CD4-positive, alpha-beta memory T cell (primary cell): Measurements from ENCODE around the gene RBM23. TPM values are rescaled to one million over a fixed set of nuclear protein-coding genes. Genes with fewer than 3 reads are reported as not detected.
A peak's percentile ranks its signal among the peaks of the same experiment; 100 is the strongest.
"Not testable (repeated sequence)": the region's sequence is repeated elsewhere in the genome, so short reads cannot be mapped to it uniquely, and the experiment has no call there.

Source experiments
- CTCF ChIA-PET: fragments of 350-600 bp; sonication (Branson Sonifier 250); formaldehyde crosslinking; loops from one replicate; lab custom pipeline; 2021; ENCODE audit warnings: inconsistent platforms; ENCODE audit not compliant: partially characterized antibody; lab: Charles Lee
- POLR2A ChIA-PET: fragments of 350-600 bp; sonication (Branson Sonifier 250); formaldehyde crosslinking; loops from one replicate; lab custom pipeline; 2021; ENCODE audit not compliant: partially characterized antibody; lab: Charles Lee
- DNase-seq, 5 donors: peaks; one replicate each; pipeline versions ENCODE4 v3.0.0 to v3.0.0-alpha.2; 2020 to 2022; ENCODE audit warnings: mixed read lengths in 1 of 5
- H3K27ac ChIP-seq: one replicate; pipeline ENCODE4 v1.7.0; 2013; ENCODE audit warnings: low read depth, low read length
- H3K27me3 ChIP-seq: 2 replicates; pipeline ENCODE4 v1.7.0; 2013; ENCODE audit warnings: mild to moderate bottlenecking, low read length, moderate library complexity; ENCODE audit not compliant: insufficient read depth
- H3K36me3 ChIP-seq: 2 replicates; pipeline ENCODE4 v1.7.0; 2013; ENCODE audit warnings: mild to moderate bottlenecking, low read length, moderate library complexity; ENCODE audit not compliant: insufficient read depth
- H3K4me1 ChIP-seq: 2 replicates; pipeline ENCODE4 v1.7.0; 2013; ENCODE audit warnings: mild to moderate bottlenecking, low read length, moderate library complexity; ENCODE audit not compliant: insufficient read depth
- H3K4me3 ChIP-seq, 2 donors: one replicate each; pipeline ENCODE4 v1.7.0; 2013; ENCODE audit warnings: low read length in 2 of 2, mild to moderate bottlenecking in 1 of 2
- H3K9me3 ChIP-seq, 2 donors: one replicate each; pipeline ENCODE4 v1.7.0; 2013; ENCODE audit warnings: low read length in 2 of 2, control low read depth in 1 of 2; ENCODE audit not compliant: control insufficient read depth in 1 of 2
- H3K27ac Mint-ChIP-seq, 7 donors: one replicate each; pipeline ENCODE4 v1.8.0; 2020 to 2021; ENCODE audit warnings: mixed read lengths in 7 of 7, mild to moderate bottlenecking in 6 of 7, inconsistent platforms in 3 of 7, moderate library complexity in 3 of 7
- H3K27me3 Mint-ChIP-seq, 2 donors: one replicate each; pipeline ENCODE4 v1.8.0; 2020 to 2021; ENCODE audit warnings: mixed read lengths in 2 of 2
- H3K36me3 Mint-ChIP-seq, 2 donors: one replicate each; pipeline ENCODE4 v1.8.0; 2020 to 2021; ENCODE audit warnings: mixed read lengths in 2 of 2, inconsistent platforms in 1 of 2, mild to moderate bottlenecking in 1 of 2
- H3K4me1 Mint-ChIP-seq, 4 donors: one replicate each; pipeline ENCODE4 v1.8.0; 2020 to 2021; ENCODE audit warnings: mixed read lengths in 4 of 4, mild to moderate bottlenecking in 1 of 4
- H3K4me3 Mint-ChIP-seq, 8 donors: one replicate each; pipeline ENCODE4 v1.8.0; 2020 to 2021; ENCODE audit warnings: mixed read lengths in 8 of 8, mild to moderate bottlenecking in 7 of 8, moderate library complexity in 6 of 8, inconsistent platforms in 3 of 8
- H3K9me3 Mint-ChIP-seq, 8 donors: one replicate each; pipeline ENCODE4 v1.8.0; 2020 to 2021; ENCODE audit warnings: mixed read lengths in 8 of 8, mild to moderate bottlenecking in 5 of 8, inconsistent platforms in 3 of 8, moderate library complexity in 1 of 8
- intact Hi-C: fragments of 100-400 bp; cut with micrococcal nuclease; formaldehyde crosslinking; loops from one replicate; pipeline ENCODE4 v1.15.1; 2023
- polyA plus RNA-seq, 2 donors: library from polyadenylated mRNA; unstranded; fragments of 300-500 nt; fragmentation: Illumina TruSeq; gene quantifications; one replicate each; pipeline ENCODE4 v1.2.3, GENCODE V29; 2021
- total RNA-seq, 2 experiments: library from RNA; stranded (reverse); gene quantifications; one replicate each; pipeline ENCODE4 v1.2.3, GENCODE V29; 2021

Gene RBM23
- total and polyA plus RNA-seq, 4 experiments from 2014 or later: 57.1 to 123 (median 88.6) TPM

DNA sequence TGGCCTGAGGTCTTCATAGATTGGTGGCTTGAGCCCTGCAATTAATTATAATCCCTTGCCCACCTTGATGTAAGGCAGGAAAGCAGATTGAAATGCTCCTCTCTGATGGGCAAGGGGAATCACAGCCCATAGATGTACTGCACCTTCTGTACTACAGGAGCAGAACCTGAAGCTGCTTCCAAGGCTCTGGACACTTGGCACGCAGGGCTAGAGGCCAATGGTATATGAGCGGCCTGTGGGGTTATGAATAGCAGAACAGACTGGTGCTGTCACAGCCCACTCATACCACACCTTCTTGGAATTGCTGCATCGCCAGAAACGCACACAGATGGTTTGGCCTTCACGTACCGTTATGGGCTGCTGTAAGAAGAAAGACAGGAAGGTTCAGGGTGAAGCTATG lies 1.7 kb upstream of the RBM23 start:
- Histone ChIP-seq H3K4me1 (peaks cover 33% of the 10 kb centered on the region), H3K4me3 (no peak overlapping the region), H3K27me3 (no peaks in the 10 kb centered on the region), H3K36me3 (peaks cover 28% of the 10 kb centered on the region), H3K9me3 (no peaks in the 10 kb centered on the region), H3K27ac (peak overlapping the region; percentile 98)
- POLR2A ChIA-PET: interaction anchor here (2.9 to 4.9 kb wide), 3 partner anchors 9 to 154 kb away, joined by 15 to 120 read pairs (median 36); partner anchors contain the start of genes LRP10, OXA1L and PRMT5
- Mint-ChIP-seq H3K9me3 (peaks cover 0 to 9% (median 0%) of the 10 kb centered on the region in 8 donors), H3K4me3 (no peak overlapping the region), H3K27ac (peak overlapping the region in 6 of 7 donors; percentile 15 to 100 (median 100)), H3K36me3 (peaks cover 25 to 68% of the 10 kb centered on the region in 2 donors), H3K4me1 (peaks cover 12 to 43% (median 25%) of the 10 kb centered on the region in 4 donors), H3K27me3 (peaks cover 0 to 4% of the 10 kb centered on the region in 2 donors)
- no peak for DNase-seq
- CTCF ChIA-PET: interaction anchor here (1.4 to 6.6 kb wide), 6 partner anchors 9 to 66 kb away, joined by 4 to 72 read pairs (median 10); partner anchors contain the start of genes HAUS4, LRP10 and PRMT5
- intact Hi-C loops: no loop called here

DNA sequence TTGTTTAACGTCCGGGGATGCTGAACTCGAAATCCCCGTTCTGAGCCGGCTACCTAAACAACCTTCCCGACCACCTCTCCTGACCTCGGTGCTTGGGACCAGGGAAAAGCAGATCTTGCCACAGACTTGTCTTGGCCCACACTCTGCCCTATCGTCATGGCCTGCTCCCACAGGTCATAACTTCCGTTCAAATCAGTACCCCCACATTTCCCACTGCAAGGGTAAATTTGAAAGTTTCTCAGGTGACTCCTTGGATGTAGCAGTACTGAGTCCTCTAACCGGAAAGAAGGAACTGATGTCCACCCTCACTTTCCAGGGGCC lies 612 bp upstream of the RBM23 start:
- ChIA-PET POLR2A (interaction anchor here (0.6 to 5.4 kb wide), 23 partner anchors 9 to 1409 kb away, joined by 3 to 120 read pairs (median 5); partner anchors contain the start of genes DAD1, HAUS4, LRP10 and METTL3), CTCF (interaction anchor here (0.6 to 6.6 kb wide), 12 partner anchors 10 to 363 kb away, joined by 3 to 72 read pairs (median 8); partner anchors contain the start of genes HAUS4, LRP10 and PRMT5)
- Histone ChIP-seq H3K4me3 (peak overlapping the region; percentile 60 to 67), H3K9me3 (no peaks in the 10 kb centered on the region), H3K27ac (peak overlapping the region; percentile 98), H3K4me1 (peaks cover 38% of the 10 kb centered on the region), H3K36me3 (peaks cover 25% of the 10 kb centered on the region), H3K27me3 (no peaks in the 10 kb centered on the region)
- Mint-ChIP-seq H3K27ac (peak overlapping the region; percentile 99 to 100 (median 100)), H3K4me1 (peaks cover 13 to 52% (median 31%) of the 10 kb centered on the region in 4 donors), H3K27me3 (peaks cover 0 to 4% of the 10 kb centered on the region in 2 donors), H3K4me3 (peak overlapping the region; percentile 94 to 99 (median 96)), H3K36me3 (peaks cover 21 to 69% of the 10 kb centered on the region in 2 donors), H3K9me3 (peaks cover 0 to 9% (median 0%) of the 10 kb centered on the region in 8 donors)
- DNase-seq: no peak
- intact Hi-C loops: loop anchor here (1.0 to 5.0 kb wide), 8 partner anchors 10 to 402 kb away; partner anchors contain the start of genes ACIN1, C14orf119, DAD1 and LRP10

DNA sequence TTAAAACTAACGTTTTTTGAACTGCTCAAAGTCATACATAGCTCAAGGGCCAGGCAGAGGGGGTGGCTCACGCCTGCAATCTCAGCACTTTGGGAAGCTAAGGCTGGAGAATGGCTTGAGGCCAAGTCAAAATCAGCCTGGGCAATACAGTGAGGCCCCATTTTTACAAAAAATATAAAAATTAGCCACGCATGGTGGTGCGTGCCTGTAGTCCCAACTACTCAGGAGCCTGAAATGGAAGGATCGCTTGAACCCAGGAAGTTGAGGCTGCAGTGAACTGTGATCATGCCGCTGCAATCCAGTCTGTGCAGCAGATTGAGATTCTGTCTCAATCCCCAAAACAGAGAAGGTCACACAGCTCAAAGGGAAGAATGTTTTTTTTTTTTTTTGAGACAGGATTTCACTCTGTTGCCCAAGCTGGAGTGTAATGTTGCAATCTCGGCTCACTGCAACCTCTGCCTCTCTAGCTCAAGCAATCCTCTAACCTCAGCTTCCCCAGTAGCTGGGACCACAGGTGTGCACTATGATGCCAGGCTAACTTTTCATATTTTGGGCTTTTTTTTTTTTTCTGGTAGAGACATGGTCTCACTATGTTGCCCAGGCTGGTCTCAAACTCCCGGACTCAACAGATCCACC lies 2.9 kb downstream of the RBM23 start:
- ChIA-PET POLR2A (interaction anchor here (0.6 to 5.4 kb wide), 7 partner anchors 9 to 326 kb away, joined by 3 to 52 read pairs (median 5); partner anchors contain the start of genes LRP10 and REM2), CTCF (interaction anchor here (1.0 to 6.6 kb wide), 10 partner anchors 8 to 153 kb away, joined by 3 to 72 read pairs (median 5); partner anchors contain the start of genes LRP10 and PRMT5)
- peaks cover 0 to 8% (median 0%) of the 10 kb centered on the region in 8 donors for H3K9me3 Mint-ChIP-seq
- peaks cover 49% of the 10 kb centered on the region for H3K4me1 ChIP-seq
- peaks cover 14 to 72% (median 44%) of the 10 kb centered on the region in 4 donors for H3K4me1 Mint-ChIP-seq
- H3K4me3 Mint-ChIP-seq: peak overlapping the region in 1 of 8 donors; percentile 39
- DNase-seq: no peak
- intact Hi-C loops: loop anchor here (5.0 kb wide), 1 partner anchor 89 kb away; the partner anchor contains the start of gene MRPL52
- peaks cover 2 to 57% of the 10 kb centered on the region in 2 donors for H3K36me3 Mint-ChIP-seq
- no peak overlapping the region for H3K4me3 ChIP-seq
- H3K27ac Mint-ChIP-seq: peak overlapping the region in 4 of 7 donors; percentile 19 to 100 (median 71)
- H3K9me3 ChIP-seq: no peaks in the 10 kb centered on the region
- H3K27me3 ChIP-seq: no peaks in the 10 kb centered on the region
- peaks cover 10% of the 10 kb centered on the region for H3K36me3 ChIP-seq
- H3K27ac ChIP-seq: no peak overlapping the region
- peaks cover 0 to 4% of the 10 kb centered on the region in 2 donors for H3K27me3 Mint-ChIP-seq

DNA sequence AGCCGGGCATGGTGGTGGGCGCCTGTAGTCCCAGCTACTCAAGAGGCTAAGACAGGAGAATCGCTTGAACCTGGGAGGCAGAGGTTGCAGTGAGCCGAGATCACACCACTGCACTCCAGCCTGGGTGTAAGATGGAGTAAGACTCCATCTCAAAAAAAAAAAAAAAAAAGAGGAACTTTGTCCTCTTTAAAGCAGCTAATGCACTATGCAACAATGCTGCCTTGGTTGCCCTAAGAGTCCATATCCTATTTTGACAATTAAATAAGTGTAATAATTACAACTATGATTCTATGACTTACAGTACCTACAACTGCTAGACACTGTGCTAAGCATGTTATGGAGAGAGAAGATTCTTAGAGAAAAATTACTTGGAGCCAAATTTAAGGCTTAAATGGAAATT lies 4.1 kb downstream of the RBM23 start:
- ChIA-PET CTCF (interaction anchor here (0.7 to 6.4 kb wide), 5 partner anchors 14 to 1631 kb away, joined by 3 to 45 read pairs (median 5); partner anchors contain the start of gene LRP10), POLR2A (interaction anchor here (0.7 kb wide), 1 partner anchor 92 kb away, joined by 3 read pairs; no protein-coding TSS in a partner anchor)
- not testable (repeated sequence) for H3K4me3 Mint-ChIP-seq, H3K4me3 ChIP-seq, H3K9me3 Mint-ChIP-seq, H3K27me3 ChIP-seq, H3K9me3 ChIP-seq, H3K27ac ChIP-seq, DNase-seq, H3K27me3 Mint-ChIP-seq
- peak overlapping the region in 3 of 7 donors; percentile 18 to 55 (median 30) for H3K27ac Mint-ChIP-seq
- Histone ChIP-seq H3K4me1 (peaks cover 45% of the 10 kb centered on the region), H3K36me3 (peaks cover 13% of the 10 kb centered on the region)
- H3K4me1 Mint-ChIP-seq: peaks cover 14 to 70% (median 43%) of the 10 kb centered on the region in 4 donors
- intact Hi-C loops: loop anchor here (5.0 kb wide), 1 partner anchor 88 kb away; the partner anchor contains the start of gene MRPL52
- H3K36me3 Mint-ChIP-seq: peaks cover 0 to 56% of the 10 kb centered on the region in 2 donors

DNA sequence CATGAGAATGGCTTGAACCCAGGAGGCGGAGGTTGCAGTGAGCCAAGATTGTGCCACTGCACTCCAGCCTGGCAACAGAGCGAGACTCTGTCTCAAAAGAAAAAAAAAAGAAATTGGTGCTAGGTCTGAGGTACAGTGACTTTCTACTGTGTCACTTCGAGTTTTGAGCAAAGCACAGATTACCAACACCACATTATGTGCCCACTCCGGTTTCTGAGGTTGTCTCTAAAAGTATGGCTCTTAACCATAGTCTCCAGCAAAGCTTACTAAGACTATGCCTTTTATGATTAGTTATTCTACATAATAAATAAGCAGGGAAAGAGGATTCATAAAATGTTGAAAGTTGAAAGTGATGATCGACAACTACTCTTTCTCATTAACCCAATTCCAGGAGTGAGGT lies 8.0 kb downstream of the RBM23 start:
- H3K9me3 ChIP-seq: no peaks in the 10 kb centered on the region
- H3K4me3 ChIP-seq: no peak overlapping the region
- Mint-ChIP-seq H3K36me3 (peaks cover 18 to 46% of the 10 kb centered on the region in 2 donors), H3K9me3 (no peaks in the 10 kb centered on the region), H3K27me3 (no peaks in the 10 kb centered on the region), H3K4me1 (peaks cover 11 to 35% (median 27%) of the 10 kb centered on the region in 4 donors), H3K4me3 (no peak overlapping the region), H3K27ac (no peak overlapping the region)
- H3K27ac ChIP-seq: no peak overlapping the region
- POLR2A ChIA-PET: interaction anchor here (1.2 kb wide), 1 partner anchor 8 kb away, joined by 4 read pairs; the partner anchor contains the start of gene RBM23
- intact Hi-C loops: no loop called here
- CTCF ChIA-PET: interaction anchor here (2.0 kb wide), 1 partner anchor 10 kb away, joined by 15 read pairs; no protein-coding TSS in a partner anchor
- peaks cover 19% of the 10 kb centered on the region for H3K4me1 ChIP-seq
- no peaks in the 10 kb centered on the region for H3K27me3 ChIP-seq
- no peak for DNase-seq
- peaks cover 35% of the 10 kb centered on the region for H3K36me3 ChIP-seq

DNA sequence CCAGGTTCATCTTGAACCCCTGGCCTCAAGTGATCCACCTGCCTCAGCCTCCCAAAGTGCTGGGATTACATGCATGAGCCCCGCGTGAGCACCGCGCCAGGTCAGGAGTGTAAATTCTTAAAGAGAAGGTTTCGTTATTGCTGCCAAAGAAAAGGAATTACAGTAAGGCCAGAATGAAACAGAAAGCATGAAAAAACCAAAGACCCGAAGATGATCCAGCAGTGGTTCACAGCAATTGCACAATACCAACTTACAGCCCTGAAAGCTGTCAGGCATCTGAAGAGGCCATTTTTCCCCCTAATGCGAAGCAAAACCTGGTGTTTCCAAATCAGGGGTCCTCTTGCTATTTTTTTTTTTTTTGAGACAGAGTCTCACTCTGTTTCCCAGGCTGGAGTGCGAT lies 10.3 kb downstream of the RBM23 start:
- no peaks in the 10 kb centered on the region for H3K27me3 ChIP-seq
- Mint-ChIP-seq H3K27ac (peak overlapping the region in 2 of 7 donors; percentile 42 to 75), H3K4me1 (peaks cover 10 to 21% (median 17%) of the 10 kb centered on the region in 4 donors), H3K9me3 (no peaks in the 10 kb centered on the region), H3K27me3 (no peaks in the 10 kb centered on the region), H3K36me3 (peaks cover 41 to 61% of the 10 kb centered on the region in 2 donors), H3K4me3 (no peak overlapping the region)
- peaks cover 58% of the 10 kb centered on the region for H3K36me3 ChIP-seq
- no peaks in the 10 kb centered on the region for H3K9me3 ChIP-seq
- DNase-seq: no peak
- ChIA-PET POLR2A (interaction anchor here (1.0 to 1.5 kb wide), 2 partner anchors 11 to 35 kb away, joined by 3 to 4 read pairs; no protein-coding TSS in a partner anchor), CTCF (no interaction called here)
- intact Hi-C loops: no loop called here
- no peak overlapping the region for H3K4me3 ChIP-seq
- no peak overlapping the region for H3K27ac ChIP-seq
- peaks cover 10% of the 10 kb centered on the region for H3K4me1 ChIP-seq
